Stimulated activated naive B cell treated with anti-CD40 and anti-IgM and Interleukin-4, amounts not matched to agents 10 μg/mL and 1 μg/mL and 100 μg/mL, for 72 hours (primary cell): ENCODE results near the gene INTS1.
A peak's percentile ranks its signal among the peaks of the same experiment; 100 is the strongest.

Experiments
- ATAC-seq, 2 donors: fragments of 150-1000 bp; cut with Tn5 transposase; replicated peaks; 2 replicates each; pipeline ENCODE4 v1.10.0; 2021; ENCODE audit warnings: moderate library complexity in 1 of 2
- DNase-seq: peaks from one replicate; pipeline ENCODE4 v3.0.0; 2021
- H3K27ac Mint-ChIP-seq: one replicate; pipeline ENCODE4 v1.8.0; 2022; ENCODE audit warnings: mild to moderate bottlenecking, mixed read lengths
- H3K27me3 Mint-ChIP-seq, 2 donors: one replicate each; pipeline ENCODE4 v1.8.0; 2022; ENCODE audit warnings: mixed read lengths in 2 of 2
- H3K36me3 Mint-ChIP-seq, 2 donors: one replicate each; pipeline ENCODE4 v1.8.0; 2022; ENCODE audit warnings: mixed read lengths in 2 of 2, mild to moderate bottlenecking in 1 of 2
- H3K4me1 Mint-ChIP-seq, 2 donors: one replicate each; pipeline ENCODE4 v1.8.0; 2022; ENCODE audit warnings: mixed read lengths in 2 of 2, mild to moderate bottlenecking in 1 of 2
- H3K4me3 Mint-ChIP-seq, 2 donors: one replicate each; pipeline ENCODE4 v1.8.0; 2022; ENCODE audit warnings: mild to moderate bottlenecking in 2 of 2, mixed read lengths in 2 of 2, moderate library complexity in 1 of 2
- H3K9me3 Mint-ChIP-seq, 2 donors: one replicate each; pipeline ENCODE4 v1.8.0; 2022; ENCODE audit warnings: mixed read lengths in 2 of 2, mild to moderate bottlenecking in 1 of 2

Gene INTS1

GRCh38 chr7:1487466-1487865, 16.7 kb downstream of the INTS1 start:
- Mint-ChIP-seq H3K36me3 (peaks cover 46 to 63% of the 10 kb centered on the region in 2 donors), H3K9me3 (no peaks in the 10 kb centered on the region), H3K27me3 (no peaks in the 10 kb centered on the region), H3K27ac (peak overlapping the region; percentile 31), H3K4me3 (no peak overlapping the region), H3K4me1 (no peaks in the 10 kb centered on the region)
- DNase-seq (no peak), ATAC-seq (no peak)

GRCh38 chr7:1486571-1486970, 17.6 kb downstream of the INTS1 start:
- no peaks in the 10 kb centered on the region for H3K4me1 Mint-ChIP-seq
- H3K9me3 Mint-ChIP-seq, result no peaks in the 10 kb centered on the region
- DNase-seq (no peak), ATAC-seq (no peak)
- H3K27me3 Mint-ChIP-seq, result no peaks in the 10 kb centered on the region
- no peak overlapping the region for H3K4me3 Mint-ChIP-seq
- H3K36me3 Mint-ChIP-seq, result peaks cover 44 to 61% of the 10 kb centered on the region in 2 donors
- H3K27ac Mint-ChIP-seq, result no peak overlapping the region

GRCh38 chr7:1485156-1485555, 19.0 kb downstream of the INTS1 start:
- Mint-ChIP-seq H3K4me3 (no peak overlapping the region), H3K36me3 (peaks cover 36 to 49% of the 10 kb centered on the region in 2 donors), H3K9me3 (no peaks in the 10 kb centered on the region), H3K4me1 (no peaks in the 10 kb centered on the region), H3K27me3 (no peaks in the 10 kb centered on the region), H3K27ac (peak overlapping the region; percentile 20)
- ATAC-seq, result no peak
- DNase-seq, result no peak

GRCh38 chr7:1484569-1484968, 19.6 kb downstream of the INTS1 start:
- no peaks in the 10 kb centered on the region for H3K4me1 Mint-ChIP-seq
- H3K27me3 Mint-ChIP-seq, result no peaks in the 10 kb centered on the region
- no peak overlapping the region for H3K4me3 Mint-ChIP-seq
- DNase-seq, result no peak
- no peak for ATAC-seq
- H3K36me3 Mint-ChIP-seq, result peaks cover 34 to 45% of the 10 kb centered on the region in 2 donors
- no peak overlapping the region for H3K27ac Mint-ChIP-seq
- H3K9me3 Mint-ChIP-seq, result no peaks in the 10 kb centered on the region

- DNase-seq (no peak), ATAC-seq (no peak)
- H3K27me3 Mint-ChIP-seq, result no peaks in the 10 kb centered on the region
- H3K27ac Mint-ChIP-seq, result no peak overlapping the region
- H3K9me3 Mint-ChIP-seq, result no peaks in the 10 kb centered on the region
- no peaks in the 10 kb centered on the region for H3K4me1 Mint-ChIP-seq
- H3K36me3 Mint-ChIP-seq, result peaks cover 29 to 38% of the 10 kb centered on the region in 2 donors
- H3K4me3 Mint-ChIP-seq, result no peak overlapping the region
These were observed 20.4 kb downstream of the INTS1 start for GRCh38 chr7:1483536-1484505.

GRCh38 chr7:1483079-1483478, 21.1 kb downstream of the INTS1 start:
- Mint-ChIP-seq H3K36me3 (peaks cover 23 to 31% of the 10 kb centered on the region in 2 donors), H3K27me3 (no peaks in the 10 kb centered on the region), H3K4me1 (no peaks in the 10 kb centered on the region), H3K9me3 (no peaks in the 10 kb centered on the region), H3K27ac (no peak overlapping the region), H3K4me3 (no peak overlapping the region)
- no peak for DNase-seq
- no peak for ATAC-seq

GRCh38 chr7:1481300-1481699, 22.9 kb downstream of the INTS1 start:
- Mint-ChIP-seq H3K9me3 (no peaks in the 10 kb centered on the region), H3K27ac (no peak overlapping the region), H3K36me3 (peaks cover 23 to 36% of the 10 kb centered on the region in 2 donors), H3K27me3 (no peaks in the 10 kb centered on the region), H3K4me1 (no peaks in the 10 kb centered on the region), H3K4me3 (no peak overlapping the region)
- DNase-seq, result no peak
- no peak for ATAC-seq

GRCh38 chr7:1480670-1481069, 23.5 kb downstream of the INTS1 start:
- DNase-seq (no peak), ATAC-seq (no peak)
- Mint-ChIP-seq H3K27me3 (no peaks in the 10 kb centered on the region), H3K4me3 (no peak overlapping the region), H3K4me1 (no peaks in the 10 kb centered on the region), H3K27ac (no peak overlapping the region), H3K9me3 (no peaks in the 10 kb centered on the region), H3K36me3 (peaks cover 26 to 33% of the 10 kb centered on the region in 2 donors)

GRCh38 chr7:1479287-1479686, 24.9 kb downstream of the INTS1 start:
- H3K4me1 Mint-ChIP-seq, result peaks cover 4 to 8% of the 10 kb centered on the region in 2 donors
- no peaks in the 10 kb centered on the region for H3K9me3 Mint-ChIP-seq
- H3K36me3 Mint-ChIP-seq, result peaks cover 29 to 36% of the 10 kb centered on the region in 2 donors
- H3K27me3 Mint-ChIP-seq, result no peaks in the 10 kb centered on the region
- H3K27ac Mint-ChIP-seq, result no peak overlapping the region
- DNase-seq (no peak), ATAC-seq (no peak)
- no peak overlapping the region for H3K4me3 Mint-ChIP-seq

GRCh38 chr7:1478480-1478879, 25.7 kb downstream of the INTS1 start:
- H3K4me3 Mint-ChIP-seq, result no peak overlapping the region
- H3K36me3 Mint-ChIP-seq, result peaks cover 24 to 35% of the 10 kb centered on the region in 2 donors
- no peaks in the 10 kb centered on the region for H3K27me3 Mint-ChIP-seq
- peaks cover 4 to 13% of the 10 kb centered on the region in 2 donors for H3K4me1 Mint-ChIP-seq
- H3K27ac Mint-ChIP-seq, result no peak overlapping the region
- ATAC-seq (no peak), DNase-seq (no peak)
- no peaks in the 10 kb centered on the region for H3K9me3 Mint-ChIP-seq

- Mint-ChIP-seq H3K36me3 (peaks cover 24 to 42% of the 10 kb centered on the region in 2 donors), H3K4me3 (no peak overlapping the region), H3K27me3 (no peaks in the 10 kb centered on the region), H3K9me3 (no peaks in the 10 kb centered on the region), H3K27ac (no peak overlapping the region), H3K4me1 (peaks cover 4 to 14% of the 10 kb centered on the region in 2 donors)
- ATAC-seq (no peak), DNase-seq (no peak)
These were observed 27.3 kb downstream of the INTS1 start for GRCh38 chr7:1476859-1477258.

- Mint-ChIP-seq H3K36me3 (peaks cover 23 to 40% of the 10 kb centered on the region in 2 donors), H3K4me1 (peaks cover 4 to 14% of the 10 kb centered on the region in 2 donors), H3K9me3 (no peaks in the 10 kb centered on the region), H3K27ac (no peak overlapping the region), H3K4me3 (no peak overlapping the region), H3K27me3 (no peaks in the 10 kb centered on the region)
- ATAC-seq (no peak), DNase-seq (no peak)
These were observed 28.2 kb downstream of the INTS1 start for GRCh38 chr7:1475991-1476390.

GRCh38 chr7:1475393-1475792, 28.8 kb downstream of the INTS1 start:
- Mint-ChIP-seq H3K9me3 (no peaks in the 10 kb centered on the region), H3K27me3 (no peaks in the 10 kb centered on the region), H3K27ac (no peak overlapping the region), H3K4me3 (no peak overlapping the region), H3K4me1 (peaks cover 4 to 14% of the 10 kb centered on the region in 2 donors), H3K36me3 (peaks cover 23 to 40% of the 10 kb centered on the region in 2 donors)
- DNase-seq (no peak), ATAC-seq (no peak)

- H3K27me3 Mint-ChIP-seq, result no peaks in the 10 kb centered on the region
- ATAC-seq (no peak), DNase-seq (no peak)
- peaks cover 4 to 14% of the 10 kb centered on the region in 2 donors for H3K4me1 Mint-ChIP-seq
- H3K27ac Mint-ChIP-seq, result no peak overlapping the region
- H3K9me3 Mint-ChIP-seq, result no peaks in the 10 kb centered on the region
- peaks cover 28 to 40% of the 10 kb centered on the region in 2 donors for H3K36me3 Mint-ChIP-seq
- no peak overlapping the region for H3K4me3 Mint-ChIP-seq
These were observed 29.5 kb downstream of the INTS1 start for GRCh38 chr7:1474736-1475135.

GRCh38 chr7:1473864-1474512, 30.2 kb downstream of the INTS1 start:
- Mint-ChIP-seq H3K9me3 (no peaks in the 10 kb centered on the region), H3K4me1 (peaks cover 4 to 14% of the 10 kb centered on the region in 2 donors), H3K27ac (peak overlapping the region; percentile 42), H3K4me3 (no peak overlapping the region), H3K27me3 (no peaks in the 10 kb centered on the region), H3K36me3 (peaks cover 28 to 40% of the 10 kb centered on the region in 2 donors)
- peak; percentile 59 for DNase-seq
- peak; percentile 77 to 85 for ATAC-seq
